HL-60 (cell line): ENCODE data around the gene RBBP4.

Source experiments
- POLR2AphosphoS5 ChIP-seq: IDR thresholded peaks from 2 replicates; pipeline ENCODE4 v1.6.1; 2012; ENCODE audit warnings: low read depth
- TF ChIP-seq, protein P1 (sequence below): IDR thresholded peaks from one replicate; pipeline ENCODE4 v1.5.1; 2011; ENCODE audit warnings: low read length, control low read depth, inconsistent platforms; ENCODE audit not compliant: insufficient read depth

DNA sequence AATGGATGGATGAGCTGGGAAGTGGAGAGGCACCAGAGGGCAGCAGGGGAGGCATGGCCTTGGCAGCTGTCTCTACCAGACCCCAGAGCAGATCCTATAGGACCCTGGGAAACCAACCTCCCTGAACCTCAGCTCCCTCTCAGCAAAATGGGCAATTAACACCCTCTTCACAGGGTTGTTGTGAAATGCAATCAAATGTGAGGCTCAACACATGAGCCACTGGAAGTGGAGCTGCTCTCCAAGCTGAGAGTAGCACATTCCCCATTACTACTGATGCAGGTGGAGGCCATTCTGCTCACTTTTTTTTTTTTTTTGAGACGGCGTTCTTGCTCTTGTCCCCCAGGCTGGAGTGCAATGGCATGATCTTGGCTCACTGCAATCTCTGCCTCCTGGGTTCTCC is 58.1 kb downstream of the RBBP4 start:
- no peak for TF ChIP-seq POLR2AphosphoS5
- TF ChIP-seq, protein P1, sequence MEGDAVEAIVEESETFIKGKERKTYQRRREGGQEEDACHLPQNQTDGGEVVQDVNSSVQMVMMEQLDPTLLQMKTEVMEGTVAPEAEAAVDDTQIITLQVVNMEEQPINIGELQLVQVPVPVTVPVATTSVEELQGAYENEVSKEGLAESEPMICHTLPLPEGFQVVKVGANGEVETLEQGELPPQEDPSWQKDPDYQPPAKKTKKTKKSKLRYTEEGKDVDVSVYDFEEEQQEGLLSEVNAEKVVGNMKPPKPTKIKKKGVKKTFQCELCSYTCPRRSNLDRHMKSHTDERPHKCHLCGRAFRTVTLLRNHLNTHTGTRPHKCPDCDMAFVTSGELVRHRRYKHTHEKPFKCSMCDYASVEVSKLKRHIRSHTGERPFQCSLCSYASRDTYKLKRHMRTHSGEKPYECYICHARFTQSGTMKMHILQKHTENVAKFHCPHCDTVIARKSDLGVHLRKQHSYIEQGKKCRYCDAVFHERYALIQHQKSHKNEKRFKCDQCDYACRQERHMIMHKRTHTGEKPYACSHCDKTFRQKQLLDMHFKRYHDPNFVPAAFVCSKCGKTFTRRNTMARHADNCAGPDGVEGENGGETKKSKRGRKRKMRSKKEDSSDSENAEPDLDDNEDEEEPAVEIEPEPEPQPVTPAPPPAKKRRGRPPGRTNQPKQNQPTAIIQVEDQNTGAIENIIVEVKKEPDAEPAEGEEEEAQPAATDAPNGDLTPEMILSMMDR: no peak
